ENCODE measurements around the gene HIBCH.
A peak's percentile ranks its signal among the peaks of the same experiment; 100 is the strongest.
"Not testable (repeated sequence)": the region's sequence is repeated elsewhere in the genome, so short reads cannot be mapped to it uniquely, and the experiment has no call there.

Gene HIBCH

GRCh38 chr2:190308031-190308430 is 11.6 kb downstream of the HIBCH start:
- DNase-seq (ENCODE audit: low read depth, low spot score) = no peak

GRCh38 chr2:190304404-190304803 is 15.2 kb downstream of the HIBCH start:
- no peak for DNase-seq (ENCODE audit: low read depth, low spot score)

- DNase-seq (ENCODE audit: low read depth, low spot score) = no peak
Measured at GRCh38 chr2:190303647-190304046, 16.0 kb downstream of the HIBCH start.

- DNase-seq (ENCODE audit: low read depth, low spot score) = no peak
Measured at GRCh38 chr2:190302052-190302451, 17.6 kb downstream of the HIBCH start.

GRCh38 chr2:190301032-190301431 is 18.6 kb downstream of the HIBCH start:
- no peak for DNase-seq (ENCODE audit: low read depth, low spot score)

- not testable (repeated sequence) for DNase-seq (ENCODE audit: low read depth, low spot score)
Measured at GRCh38 chr2:190297880-190298279, 21.7 kb downstream of the HIBCH start.

GRCh38 chr2:190283783-190284182 is 35.8 kb downstream of the HIBCH start:
- DNase-seq (ENCODE audit: low read depth, low spot score) = no peak

- no peak for DNase-seq (ENCODE audit: low read depth, low spot score)
Measured at GRCh38 chr2:190280565-190281350, 38.9 kb downstream of the HIBCH start.

- DNase-seq (ENCODE audit: low read depth, low spot score) = not testable (repeated sequence)
Measured at GRCh38 chr2:190279256-190280134, 40.1 kb downstream of the HIBCH start.

GRCh38 chr2:190277234-190278112 is 42.2 kb downstream of the HIBCH start:
- peak; percentile 24 for DNase-seq (ENCODE audit: low read depth, low spot score)

- no peak for DNase-seq (ENCODE audit: low read depth, low spot score)
Measured at GRCh38 chr2:190272457-190272842, 47.2 kb downstream of the HIBCH start.

- no peak for DNase-seq (ENCODE audit: low read depth, low spot score)
Measured at GRCh38 chr2:190271783-190272456, 47.7 kb downstream of the HIBCH start.

- DNase-seq (ENCODE audit: low read depth, low spot score) = no peak
Measured at GRCh38 chr2:190270298-190270697, 49.3 kb downstream of the HIBCH start.

GRCh38 chr2:190269699-190270098 is 49.9 kb downstream of the HIBCH start:
- not testable (repeated sequence) for DNase-seq (ENCODE audit: low read depth, low spot score)

GRCh38 chr2:190267302-190267701 is 52.3 kb downstream of the HIBCH start:
- DNase-seq (ENCODE audit: low read depth, low spot score) = peak; percentile 18

- no peak for DNase-seq (ENCODE audit: low read depth, low spot score)
Measured at GRCh38 chr2:190266314-190266713, 53.3 kb downstream of the HIBCH start.

GRCh38 chr2:190261851-190262250 is 57.8 kb downstream of the HIBCH start:
- no peak for DNase-seq (ENCODE audit: low read depth, low spot score)

- no peak for DNase-seq (ENCODE audit: low read depth, low spot score)
Measured at GRCh38 chr2:190256087-190256486, 63.5 kb downstream of the HIBCH start.

GRCh38 chr2:190255676-190256075 is 64.0 kb downstream of the HIBCH start:
- DNase-seq (ENCODE audit: low read depth, low spot score) = no peak

- no peak for DNase-seq (ENCODE audit: low read depth, low spot score)
Measured at GRCh38 chr2:190254063-190254850, 65.4 kb downstream of the HIBCH start.
